MM.1S (cell line): ENCODE measurements around the gene HS3ST4.

Experiments used
- CTCF ChIP-seq: fragments of 300-600 bp; sonication (generic); IDR thresholded peaks from 2 replicates; pipeline ENCODE4 v1.5.1; 2016; ENCODE audit warnings: antibody characterized with exemption, low read length, mixed read lengths
- EZH2 ChIP-seq: fragments of 300-600 bp; sonication (generic); optimal IDR thresholded peaks from 2 replicates; pipeline ENCODE3; 2017; ENCODE audit warnings: low read depth, mild to moderate bottlenecking, antibody characterized with exemption, low read length, mixed read lengths
- EZH2phosphoT487 ChIP-seq: fragments of 300-600 bp; sonication (generic); IDR thresholded peaks from 2 replicates; pipeline ENCODE4 v1.6.1; 2018; ENCODE audit warnings: antibody characterized with exemption, low read length

- no peak for TF ChIP-seq CTCF
- no peak for TF ChIP-seq EZH2phosphoT487
- no peak for TF ChIP-seq EZH2
Observed at GRCh38 chr16:25693631-25694030, 1.9 kb downstream of the HS3ST4 start.
